ENCODE measurements around the gene DDX31. TPM values are rescaled to one million over a fixed set of nuclear protein-coding genes. Genes with fewer than 3 reads are reported as not detected.

Gene DDX31
- total RNA-seq, 1 experiment from 2014 or later = 25.8 TPM

GRCh38 chr9:132663851-132664250, 5.9 kb downstream of the DDX31 start:
- BruUV-seq (replicated peaks) = no TSS peak
- RAD21 ChIA-PET (ENCODE audit: low non-redundant PET in 1 of 2, low total read pairs in 2 of 2, uncharacterized antibody in 2 of 2, unreplicated experiment in 2 of 2) = no interaction called here

GRCh38 chr9:132663117-132663516, 6.7 kb downstream of the DDX31 start:
- no peak overlapping the region for H3K4me3 ChIP-seq (replicated peaks in 1 of 2; ENCODE audit: low read depth in 1 of 2, low read length in 2 of 2)
- DNase-seq (ENCODE audit: low read depth, low spot score) (no peak), ATAC-seq (no peak)
- no TSS peak for BruUV-seq (replicated peaks)
- H3K9me2 ChIP-seq (ENCODE audit: insufficient read depth) = no peaks in the 10 kb centered on the region
- H3K27ac ChIP-seq (ENCODE audit: low read depth, low read length) = no peak overlapping the region
- no peak for TF ChIP-seq REST (IDR thresholded peaks at IDR 0.05; ENCODE audit: low read depth)
- TF ChIP-seq CEBPB (IDR thresholded peaks at IDR 0.05; ENCODE audit: low read depth) = no peak
- RAD21 ChIA-PET (ENCODE audit: low non-redundant PET in 1 of 2, low total read pairs in 2 of 2, uncharacterized antibody in 2 of 2, unreplicated experiment in 2 of 2) = no interaction called here
- no peak overlapping the region for H3K4me2 ChIP-seq (ENCODE audit: low read length)
- H3K79me2 ChIP-seq (ENCODE audit: insufficient read depth, low read length) = peaks cover 88% of the 10 kb centered on the region
- H3K36me3 ChIP-seq (ENCODE audit: control insufficient read depth in 1 of 2, insufficient read depth in 2 of 2, low read length in 2 of 2) = peaks cover 23 to 24% of the 10 kb centered on the region in 2 experiments; a peak in 3 of 4 replicates
- H3K9me3 ChIP-seq (ENCODE audit: control insufficient read depth in 1 of 2, insufficient read depth in 1 of 2, low read depth in 1 of 2, low read length in 2 of 2) = no peaks in the 10 kb centered on the region
- CTCF ChIA-PET = no interaction called here
- H2AFZ ChIP-seq (ENCODE audit: low read depth, low read length, poor library complexity, severe bottlenecking) = no peak overlapping the region
- no peak overlapping the region for H3K9ac ChIP-seq (ENCODE audit: low read length)
- no peaks in the 10 kb centered on the region for H3K27me3 ChIP-seq (ENCODE audit: insufficient read depth, low read length)
- POLR2A ChIA-PET = no interaction called here
- H3K4me1 ChIP-seq (ENCODE audit: control insufficient read depth in 1 of 2, insufficient read depth in 2 of 2, low read length in 2 of 2) = no peaks in the 10 kb centered on the region
- H4K20me1 ChIP-seq (ENCODE audit: insufficient read depth) = no peaks in the 10 kb centered on the region
- intact Hi-C loops (cut with micrococcal nuclease) = no loop called here

More at GRCh38 chr9:132663851-132664250, 5.9 kb downstream of the DDX31 start:
- TF ChIP-seq ELF1 (IDR thresholded peaks at IDR 0.05; ENCODE audit: borderline replicate concordance, low read depth) = no peak
- TF ChIP-seq SRF (IDR thresholded peaks at IDR 0.05; ENCODE audit: low read depth) = no peak
- TF ChIP-seq YY1 (IDR thresholded peaks at IDR 0.05; ENCODE audit: extremely low read depth, insufficient replicate concordance, low read depth, low read length) = no peak
- TF ChIP-seq POLR2A (IDR thresholded peaks at IDR 0.05; ENCODE audit: borderline replicate concordance, extremely low read depth, insufficient read depth, insufficient read length) = no peak
- no peak for TF ChIP-seq MAX (IDR thresholded peaks at IDR 0.05)
- no peak for TF ChIP-seq EZH2 (IDR thresholded peaks at IDR 0.05)
- no peak for TF ChIP-seq CBX3 (IDR thresholded peaks at IDR 0.05; ENCODE audit: low read depth)
- no peak for TF ChIP-seq CEBPB (IDR thresholded peaks at IDR 0.05; ENCODE audit: low read depth)
- no peaks in the 10 kb centered on the region for H3K27me3 ChIP-seq (ENCODE audit: insufficient read depth, low read length)
- ChIA-PET CTCF (no interaction called here), POLR2A (no interaction called here)
- H3K79me2 ChIP-seq (ENCODE audit: insufficient read depth, low read length) = peaks cover 95% of the 10 kb centered on the region
- H3K4me2 ChIP-seq (ENCODE audit: low read length) = no peak overlapping the region
- intact Hi-C loops (cut with micrococcal nuclease) = no loop called here
- ATAC-seq (no peak), DNase-seq (ENCODE audit: low read depth, low spot score) (no peak)
- H3K4me1 ChIP-seq (ENCODE audit: control insufficient read depth in 1 of 2, insufficient read depth in 2 of 2, low read length in 2 of 2) = no peaks in the 10 kb centered on the region; a peak in 1 of 4 replicates
- H3K9me2 ChIP-seq (ENCODE audit: insufficient read depth) = no peaks in the 10 kb centered on the region
- peaks cover 16 to 17% of the 10 kb centered on the region in 2 experiments; a peak in 2 of 4 replicates for H3K36me3 ChIP-seq (ENCODE audit: control insufficient read depth in 1 of 2, insufficient read depth in 2 of 2, low read length in 2 of 2)
- H2AFZ ChIP-seq (ENCODE audit: low read depth, low read length, poor library complexity, severe bottlenecking) = no peak overlapping the region
- H3K4me3 ChIP-seq (replicated peaks in 1 of 2; ENCODE audit: low read depth in 1 of 2, low read length in 2 of 2) = no peak overlapping the region
- no peaks in the 10 kb centered on the region for H4K20me1 ChIP-seq (ENCODE audit: insufficient read depth)
- no peaks in the 10 kb centered on the region for H3K9me3 ChIP-seq (ENCODE audit: control insufficient read depth in 1 of 2, insufficient read depth in 1 of 2, low read depth in 1 of 2, low read length in 2 of 2)
- H3K9ac ChIP-seq (ENCODE audit: low read length) = no peak overlapping the region
- H3K27ac ChIP-seq (ENCODE audit: low read depth, low read length) = no peak overlapping the region
